ENCODE measurements around the gene LHX3.

DNA sequence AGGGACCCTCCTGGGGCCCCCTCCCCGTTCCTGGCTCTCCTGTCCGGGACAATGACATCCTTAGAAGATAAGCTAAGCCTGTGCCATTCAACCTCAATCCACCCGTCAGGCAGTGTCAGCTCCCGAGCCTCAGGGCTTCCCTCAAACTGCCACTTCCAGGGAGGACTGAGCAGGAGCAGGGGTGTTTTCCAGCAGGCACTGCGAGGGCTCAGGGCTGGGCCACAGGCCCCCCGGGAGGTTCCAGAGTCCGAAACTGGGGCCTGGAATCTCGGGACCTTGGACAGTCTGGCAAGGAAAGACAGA lies 26.2 kb downstream of the LHX3 start:
- TF ChIP-seq, protein P1, sequence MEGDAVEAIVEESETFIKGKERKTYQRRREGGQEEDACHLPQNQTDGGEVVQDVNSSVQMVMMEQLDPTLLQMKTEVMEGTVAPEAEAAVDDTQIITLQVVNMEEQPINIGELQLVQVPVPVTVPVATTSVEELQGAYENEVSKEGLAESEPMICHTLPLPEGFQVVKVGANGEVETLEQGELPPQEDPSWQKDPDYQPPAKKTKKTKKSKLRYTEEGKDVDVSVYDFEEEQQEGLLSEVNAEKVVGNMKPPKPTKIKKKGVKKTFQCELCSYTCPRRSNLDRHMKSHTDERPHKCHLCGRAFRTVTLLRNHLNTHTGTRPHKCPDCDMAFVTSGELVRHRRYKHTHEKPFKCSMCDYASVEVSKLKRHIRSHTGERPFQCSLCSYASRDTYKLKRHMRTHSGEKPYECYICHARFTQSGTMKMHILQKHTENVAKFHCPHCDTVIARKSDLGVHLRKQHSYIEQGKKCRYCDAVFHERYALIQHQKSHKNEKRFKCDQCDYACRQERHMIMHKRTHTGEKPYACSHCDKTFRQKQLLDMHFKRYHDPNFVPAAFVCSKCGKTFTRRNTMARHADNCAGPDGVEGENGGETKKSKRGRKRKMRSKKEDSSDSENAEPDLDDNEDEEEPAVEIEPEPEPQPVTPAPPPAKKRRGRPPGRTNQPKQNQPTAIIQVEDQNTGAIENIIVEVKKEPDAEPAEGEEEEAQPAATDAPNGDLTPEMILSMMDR (IDR thresholded peaks at IDR 0.05; ENCODE audit: low read length) = no peak
- TF ChIP-seq EZH2 (optimal IDR thresholded peaks at IDR 0.05; ENCODE audit: low read depth, low read length) (no peak), EZH2phosphoT487 (IDR thresholded peaks at IDR 0.05; ENCODE audit: low read length) (no peak)
